Stimulated activated CD8-positive, alpha-beta memory T cell treated with anti-CD3 and anti-CD28 coated beads, Interleukin-12 subunit alpha, Interleukin-12 subunit beta, amount 100 ng/mL, for 24 hours (primary cell): Measurements from ENCODE around the gene MICALL2.

Experiments used
- DNase-seq: peaks from one replicate; pipeline ENCODE4 v3.0.0-alpha.2; 2020; ENCODE audit errors: extremely low read depth

Gene MICALL2

DNA sequence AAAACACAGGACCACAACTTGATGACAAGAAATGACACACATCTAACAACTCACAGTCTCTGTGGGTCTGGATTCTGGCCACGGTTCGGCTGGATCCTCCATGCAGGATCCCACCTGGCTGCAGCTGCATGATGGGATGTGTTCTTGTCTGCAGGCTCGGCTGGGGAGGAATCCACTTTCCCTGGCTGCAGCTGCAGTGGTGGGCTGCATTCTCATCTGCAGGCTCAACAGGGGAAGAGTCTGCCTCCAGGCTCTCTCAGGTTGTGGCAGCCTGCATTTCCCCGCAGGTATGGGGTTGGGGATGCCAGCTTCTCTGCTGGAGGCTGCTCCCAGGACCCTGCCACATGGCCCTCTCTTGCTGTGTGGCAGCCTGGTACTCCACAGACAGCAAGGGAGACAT is 64.9 kb downstream of the MICALL2 start:
- no peak for DNase-seq

DNA sequence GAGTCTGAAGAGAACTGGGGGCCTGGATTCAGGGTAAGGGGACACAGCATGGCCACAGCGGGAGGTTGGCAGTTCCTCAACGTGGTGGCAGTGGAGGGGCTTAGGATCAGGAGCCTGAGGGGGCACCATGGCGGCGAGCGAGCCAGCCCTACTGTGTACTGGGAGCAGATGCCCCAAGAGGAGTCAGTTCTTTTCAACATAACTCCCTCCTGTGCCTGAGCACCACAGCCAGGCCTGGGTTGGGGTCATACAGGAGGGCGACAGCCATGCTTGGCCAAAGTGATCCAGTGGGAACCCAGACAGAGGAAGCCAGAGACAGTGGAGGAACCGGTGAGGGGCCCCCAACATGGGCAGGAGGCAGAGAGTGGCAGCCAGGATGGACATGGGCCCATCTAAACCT is 65.8 kb downstream of the MICALL2 start:
- no peak for DNase-seq

DNA sequence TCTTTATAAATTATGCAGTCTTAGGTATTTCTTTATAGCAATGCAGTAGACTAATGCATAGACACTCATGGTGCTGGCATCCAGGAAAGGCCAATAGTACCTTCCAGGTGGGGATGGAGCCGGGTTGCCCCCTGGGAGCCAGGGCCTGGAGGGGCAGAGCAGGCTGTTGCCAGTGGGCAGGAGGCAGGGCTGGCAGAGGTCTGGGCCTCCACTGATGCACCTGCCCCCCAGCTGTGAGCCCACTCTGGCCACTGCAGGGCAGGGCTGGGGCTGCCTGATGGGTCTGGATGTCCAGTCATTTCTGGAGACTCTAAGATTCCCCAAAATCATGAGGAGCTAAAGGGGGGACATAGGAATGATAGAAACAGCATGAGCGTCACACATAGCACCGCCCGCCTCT is 66.7 kb downstream of the MICALL2 start:
- no peak for DNase-seq

DNA sequence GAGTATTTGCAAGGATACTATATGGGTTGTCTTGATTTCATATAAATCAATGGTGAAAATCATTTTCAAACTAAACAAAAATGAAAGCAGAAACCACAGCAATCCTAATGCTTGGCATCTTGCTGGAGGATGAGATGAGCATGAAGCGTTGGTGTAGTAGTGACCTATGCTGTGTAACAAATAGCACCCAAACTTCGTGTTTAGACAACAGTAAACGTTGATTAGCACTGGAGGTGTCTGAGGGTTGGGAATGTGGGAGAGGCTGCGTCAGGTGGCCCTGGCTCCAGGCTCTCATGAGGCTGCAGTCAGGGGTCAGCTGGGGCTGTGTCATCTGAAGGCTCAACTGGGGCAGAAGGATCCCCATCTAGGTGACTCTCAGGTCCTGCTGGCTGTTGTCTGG is 67.8 kb downstream of the MICALL2 start:
- DNase-seq: no peak

DNA sequence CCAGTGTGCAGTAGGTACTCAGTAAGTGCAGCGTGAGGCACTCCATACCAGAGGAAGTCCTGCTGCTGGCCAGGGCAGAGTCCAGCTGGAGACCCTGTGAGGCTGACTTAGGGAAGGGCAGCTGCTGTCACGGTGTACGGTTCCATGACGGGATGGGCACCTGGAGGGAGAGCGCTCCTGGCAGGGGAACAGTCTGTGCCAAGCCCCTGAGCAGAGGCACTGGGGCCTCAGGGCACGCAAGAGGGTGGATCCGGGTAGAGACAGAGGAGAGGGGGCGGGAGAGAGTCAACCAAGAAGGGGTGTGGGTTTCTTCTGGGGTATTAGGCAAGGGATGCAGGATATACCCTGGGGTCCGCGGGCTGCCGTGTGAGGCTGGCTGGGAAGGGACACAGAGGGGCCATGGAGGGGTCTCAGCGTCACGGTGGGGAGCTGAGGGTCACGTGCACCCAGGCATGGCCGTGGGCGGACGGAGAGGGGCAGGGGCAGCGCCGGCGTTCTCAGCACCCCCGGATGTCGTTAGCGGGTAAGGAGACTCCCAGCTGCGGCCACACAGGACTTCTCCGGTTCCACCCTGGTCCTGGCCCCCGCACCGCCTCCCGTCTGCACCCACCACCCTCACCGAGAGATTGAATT is 70.5 kb downstream of the MICALL2 start:
- no peak for DNase-seq

DNA sequence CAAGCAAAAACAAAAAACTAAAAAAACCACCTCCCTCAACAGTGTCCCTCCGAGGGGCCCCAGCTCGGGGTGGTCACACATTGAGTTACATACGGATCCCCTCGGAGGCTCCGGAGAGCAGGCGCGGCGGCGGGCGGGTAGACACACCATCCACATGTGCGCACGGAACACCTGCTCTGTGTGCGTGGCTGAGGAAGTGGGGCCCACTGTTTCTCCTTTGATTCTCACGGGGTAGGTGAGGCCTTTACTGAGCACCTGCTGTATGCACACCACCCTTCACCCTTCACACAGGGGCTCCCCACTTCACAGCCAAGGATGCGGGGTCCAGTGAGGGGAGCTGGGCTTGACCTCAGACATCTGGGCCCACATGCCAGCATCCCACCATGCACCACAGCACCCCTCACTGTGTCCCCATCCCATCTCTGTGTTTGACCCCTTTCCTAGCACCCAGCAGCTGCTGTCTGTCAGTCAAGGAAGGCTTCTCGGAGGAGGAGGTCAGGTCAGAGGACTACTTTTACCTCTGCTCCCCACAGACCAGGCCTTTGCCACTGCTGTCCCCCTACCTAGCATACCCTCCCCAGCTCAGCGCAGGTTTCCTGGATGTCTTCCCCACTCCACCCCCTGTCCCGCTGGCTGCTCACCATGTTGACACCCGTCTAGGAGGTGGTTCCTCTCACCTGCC is 71.1 kb downstream of the MICALL2 start:
- no peak for DNase-seq

DNA sequence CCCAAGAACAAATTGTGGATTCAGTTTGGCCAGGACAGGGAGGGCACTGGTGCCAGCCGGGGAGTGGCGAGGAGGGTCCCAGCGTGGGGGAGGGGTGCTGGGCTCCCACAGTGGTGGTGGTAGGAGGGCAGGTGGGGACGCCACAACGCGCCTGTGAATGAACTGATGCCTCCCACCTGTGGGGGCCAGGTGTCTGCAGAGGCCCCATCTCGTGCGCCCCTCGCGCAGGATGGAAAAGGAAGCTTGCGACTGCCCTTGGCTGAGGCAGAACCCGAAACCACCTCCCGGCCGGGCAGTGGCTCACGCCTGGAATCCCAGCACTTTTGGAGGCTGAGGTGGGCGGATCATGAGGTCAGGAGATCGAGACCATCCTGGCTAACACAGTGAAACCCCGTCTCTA is 72.0 kb downstream of the MICALL2 start:
- DNase-seq: no peak

DNA sequence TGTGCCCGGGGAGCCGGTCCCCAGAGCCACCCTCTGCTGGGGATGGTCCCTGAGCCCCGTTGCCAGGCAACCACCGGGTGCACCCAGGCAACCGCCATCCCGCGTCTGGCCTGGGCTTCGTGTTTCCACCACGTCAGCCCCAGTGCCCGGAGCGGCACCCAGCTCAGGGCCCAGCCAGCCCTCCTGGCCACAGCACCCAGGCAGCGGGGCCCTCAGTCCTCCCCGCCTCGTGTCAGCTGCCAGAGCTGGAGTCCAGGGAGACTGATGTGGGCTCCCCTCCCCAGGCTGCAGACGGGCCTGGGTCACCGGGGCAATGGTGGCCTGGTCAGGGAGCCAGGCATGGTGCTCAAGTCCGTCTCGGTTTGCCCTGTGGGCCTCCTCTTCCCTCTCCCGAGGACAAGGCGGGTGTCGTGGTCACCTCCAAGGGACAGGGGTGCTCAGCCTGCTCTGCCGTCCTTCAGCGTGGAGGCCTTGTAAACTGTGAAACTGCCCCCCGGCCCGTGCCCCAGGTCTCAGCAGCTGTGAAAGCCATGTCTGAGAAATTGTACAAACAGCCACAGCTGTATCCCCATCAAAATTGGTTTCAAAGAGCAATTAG is 72.5 kb downstream of the MICALL2 start:
- no peak for DNase-seq

DNA sequence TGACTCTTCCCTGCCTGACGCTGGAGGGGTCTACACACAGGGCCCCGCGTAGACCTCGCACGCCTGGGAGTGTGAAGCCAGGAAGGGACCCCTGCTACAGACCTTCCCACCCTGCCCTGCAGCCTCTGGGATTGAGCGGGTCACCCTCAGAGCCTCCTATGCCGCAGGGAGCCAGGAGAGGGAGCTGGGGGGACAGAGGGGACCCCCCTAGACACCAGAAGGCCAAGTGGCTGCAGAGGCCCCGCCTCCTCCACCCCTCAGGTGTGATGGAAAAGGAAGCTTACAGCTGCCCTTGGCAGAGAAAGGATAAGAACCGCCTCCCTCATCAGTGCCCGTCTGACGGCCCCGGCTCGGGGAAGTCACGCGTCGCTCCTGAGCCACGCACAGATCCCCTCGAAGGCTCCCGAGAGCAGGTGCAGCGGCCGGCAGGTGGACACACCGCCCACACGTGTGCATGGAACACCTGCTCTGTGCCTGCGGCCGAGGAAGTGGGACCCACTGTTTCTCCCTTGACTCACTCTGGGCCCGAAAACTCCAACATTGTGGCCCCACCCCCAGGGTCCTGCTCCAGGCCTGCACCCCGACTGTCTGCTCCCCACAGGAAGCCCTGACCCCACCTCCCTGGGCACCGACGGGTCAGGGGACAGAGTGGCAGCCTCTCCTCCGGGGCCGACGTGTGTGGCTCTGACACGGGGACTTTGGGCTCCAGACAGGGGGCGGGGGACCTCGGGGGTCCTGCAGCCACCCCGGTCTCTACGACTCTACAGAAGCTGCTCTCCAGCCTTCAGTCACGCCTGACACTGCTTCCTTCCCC is 73.3 kb downstream of the MICALL2 start:
- DNase-seq: no peak

DNA sequence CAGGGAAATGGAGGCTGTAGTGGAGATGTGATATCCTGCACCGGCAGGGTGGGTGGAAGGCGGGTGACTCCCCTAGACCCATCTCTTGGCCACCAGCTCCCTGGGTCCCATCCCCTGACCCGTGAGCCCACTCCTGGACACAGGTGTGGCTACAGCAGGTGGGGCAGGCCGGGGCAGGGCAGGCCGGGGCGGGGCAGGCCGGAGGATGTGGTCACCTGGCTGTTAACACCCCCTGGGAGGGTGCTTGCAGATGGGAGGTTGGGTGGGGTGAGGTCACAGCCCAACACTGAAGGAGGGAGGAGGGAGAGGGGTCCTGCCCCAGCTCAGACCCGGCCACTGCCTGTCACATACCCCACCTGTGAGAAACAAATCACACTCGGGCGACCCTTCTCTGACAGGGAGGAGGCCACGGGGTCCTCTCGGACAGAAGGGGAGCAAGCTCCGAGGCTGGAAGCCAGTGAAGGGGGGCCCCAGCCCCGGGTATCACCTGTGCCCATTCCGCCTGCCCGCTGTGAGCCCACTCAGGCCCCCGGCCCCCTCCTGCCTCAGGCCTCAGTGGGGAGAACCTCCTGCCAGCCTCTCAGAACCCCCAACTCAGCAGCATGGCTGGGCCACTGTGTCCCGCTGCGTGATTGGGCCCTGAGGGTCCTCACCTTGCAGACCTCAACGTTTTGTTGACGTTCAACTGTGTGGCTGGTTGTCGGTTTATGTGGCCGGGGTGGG is 74.0 kb downstream of the MICALL2 start:
- no peak for DNase-seq
